CD4-positive, alpha-beta T cell treated with Interleukin-12 subunit alpha and Interleukin-12 subunit beta, for 1 hour (primary cell): ENCODE measurements around the gene FREM2.

Experiments
- DNase-seq: peaks from one replicate; pipeline ENCODE4 v3.0.0-alpha.2; 2020

Gene FREM2

DNA sequence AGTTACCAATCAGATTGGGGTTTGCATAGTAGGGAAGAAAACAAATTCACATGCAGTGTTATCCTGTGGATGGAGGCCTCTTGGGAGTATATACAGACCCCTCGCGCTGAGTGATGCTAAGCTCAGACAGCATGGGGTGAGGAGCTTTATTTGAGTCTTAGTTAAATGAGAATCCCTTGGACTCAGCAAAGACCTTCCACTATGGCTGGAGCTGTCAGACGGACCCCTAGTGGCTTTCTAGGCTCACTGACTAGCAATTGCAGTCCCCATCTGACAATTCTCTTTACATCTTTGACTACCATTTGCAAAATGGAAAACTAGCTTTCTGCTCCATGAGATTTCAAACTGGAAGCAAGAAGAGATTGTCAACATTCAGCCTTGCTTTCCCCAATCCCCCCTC is 213.3 kb downstream of the FREM2 start:
- DNase-seq = no peak

DNA sequence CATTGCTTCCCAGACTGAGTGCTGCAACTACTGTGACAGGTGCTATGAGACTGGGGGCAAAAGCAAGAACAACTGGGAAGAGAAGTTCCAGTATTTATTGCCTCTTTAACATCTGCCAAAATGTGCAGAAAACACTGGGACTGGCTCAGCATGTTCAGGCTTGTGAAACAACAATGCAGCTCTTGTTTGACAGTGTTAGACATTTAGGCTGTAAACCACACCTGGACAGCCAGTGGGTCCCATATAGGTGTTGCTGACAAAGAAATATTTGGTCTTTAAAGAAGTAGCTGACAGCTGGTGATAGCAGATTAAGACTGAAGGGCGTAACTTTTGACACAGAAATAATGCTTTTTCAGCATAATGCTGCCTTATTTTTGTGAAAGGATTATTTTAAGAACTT is 215.7 kb downstream of the FREM2 start:
- DNase-seq = no peak

DNA sequence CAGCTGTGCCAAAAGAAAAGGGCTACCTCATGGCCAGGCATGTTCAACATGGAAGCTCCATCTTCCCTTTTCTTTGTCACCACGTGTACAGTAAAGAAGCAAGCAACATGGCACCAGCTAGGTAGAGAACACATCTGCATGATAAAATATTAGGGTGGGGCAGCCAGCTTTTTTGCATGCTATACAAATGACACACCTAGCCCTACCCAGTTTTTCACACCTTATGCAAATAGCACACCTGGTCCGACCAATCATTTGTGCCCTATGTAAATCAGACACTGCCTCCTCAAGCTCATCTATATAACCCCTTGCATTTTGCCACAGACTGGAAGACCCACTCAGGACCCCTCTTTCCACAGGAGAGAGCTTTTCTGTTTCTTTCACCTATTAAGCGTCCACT is 218.2 kb downstream of the FREM2 start:
- no peak for DNase-seq

DNA sequence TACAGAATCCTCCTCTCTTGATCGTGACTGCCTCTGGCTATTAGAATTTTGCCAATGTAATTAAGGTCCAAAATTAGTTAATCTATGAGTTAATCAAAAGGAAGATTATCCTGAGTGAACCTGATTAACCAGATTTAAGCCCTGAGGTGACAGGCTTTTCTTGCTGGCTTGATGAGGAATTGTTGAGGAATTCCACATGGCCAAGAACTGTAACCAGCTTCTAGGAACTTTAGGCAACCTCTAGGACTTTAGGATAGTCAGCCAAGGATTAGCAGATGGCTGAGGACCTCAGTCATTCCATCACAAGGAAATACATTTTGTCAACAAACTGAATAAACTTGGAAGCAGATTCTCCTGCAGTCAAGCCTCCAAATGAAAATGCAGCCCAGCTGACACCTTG is 219.0 kb downstream of the FREM2 start:
- DNase-seq = no peak

DNA sequence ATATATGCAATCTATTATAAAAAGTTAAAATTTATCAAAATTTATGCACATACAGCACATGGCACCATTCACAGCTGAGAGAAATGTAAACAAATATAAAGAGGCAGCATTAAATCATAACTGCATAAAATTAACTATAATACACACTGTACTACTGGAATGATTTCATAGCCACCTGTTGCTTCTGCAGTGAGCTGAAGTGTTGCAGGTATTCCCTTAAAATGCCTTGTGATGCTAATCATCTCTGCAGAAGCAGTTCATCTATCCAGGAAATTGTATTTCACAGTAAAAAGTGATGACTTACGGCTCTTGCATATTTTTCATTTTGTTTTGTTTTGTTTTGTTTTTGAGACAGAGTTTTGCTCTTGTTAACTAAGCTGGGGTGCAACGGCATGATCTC is 221.7 kb downstream of the FREM2 start:
- DNase-seq = no peak

DNA sequence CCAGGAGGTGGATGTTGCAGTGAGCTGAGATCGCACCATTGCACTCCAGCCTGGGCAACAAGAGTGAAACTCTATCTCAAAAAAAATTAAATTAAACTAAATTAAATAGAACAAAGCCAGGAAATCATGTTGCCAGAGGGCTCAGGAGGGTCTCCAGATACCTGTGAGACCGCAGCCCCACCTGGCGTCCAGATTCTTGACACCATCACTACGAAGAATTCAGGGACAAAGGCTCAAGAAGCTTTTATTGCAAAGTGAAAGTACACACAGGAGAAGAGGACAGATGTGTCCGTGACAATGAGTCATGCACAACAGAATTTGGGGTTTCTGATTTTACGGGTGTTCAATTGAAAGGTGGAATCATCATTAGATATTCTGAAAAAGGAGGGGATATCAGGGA is 227.2 kb downstream of the FREM2 start:
- DNase-seq = no peak

DNA sequence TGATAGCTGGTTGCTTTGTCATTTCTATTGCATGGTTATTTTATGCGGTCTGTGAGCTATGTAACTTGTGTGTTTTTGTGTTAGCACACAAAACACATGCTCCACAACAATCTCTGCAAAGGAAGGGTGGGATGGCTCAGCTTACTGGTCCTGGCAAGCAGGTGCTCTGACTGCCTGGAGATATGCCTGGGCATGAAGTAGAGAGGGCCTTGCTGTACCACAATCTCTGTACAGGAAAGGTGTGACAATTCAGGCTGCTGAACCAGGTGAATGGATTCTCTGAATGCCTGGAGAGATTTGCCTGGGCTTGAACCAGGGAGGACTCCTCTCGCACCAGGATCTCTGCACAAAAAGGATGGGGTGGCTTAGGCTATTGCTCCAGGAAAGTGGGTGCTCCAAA is 234.2 kb downstream of the FREM2 start:
- no peak for DNase-seq

DNA sequence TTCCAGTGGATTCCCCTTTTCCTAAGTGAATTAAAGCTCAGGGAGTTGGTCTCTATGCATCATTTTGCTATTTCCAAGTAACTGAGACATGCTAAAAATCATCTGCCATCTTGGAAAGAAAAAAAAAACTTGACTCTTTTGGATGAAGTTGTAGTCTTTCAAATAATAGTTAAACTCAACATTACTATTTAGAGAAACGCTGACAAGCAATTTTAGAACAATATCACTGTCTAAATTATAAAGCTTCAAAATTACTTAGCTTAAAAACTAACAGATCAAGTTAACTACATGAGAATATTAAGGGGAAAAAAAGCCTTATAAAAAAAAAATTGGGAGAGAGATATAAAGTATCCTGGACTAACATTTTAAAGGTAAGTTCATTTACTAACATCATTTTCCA is 235.3 kb downstream of the FREM2 start:
- DNase-seq = no peak

DNA sequence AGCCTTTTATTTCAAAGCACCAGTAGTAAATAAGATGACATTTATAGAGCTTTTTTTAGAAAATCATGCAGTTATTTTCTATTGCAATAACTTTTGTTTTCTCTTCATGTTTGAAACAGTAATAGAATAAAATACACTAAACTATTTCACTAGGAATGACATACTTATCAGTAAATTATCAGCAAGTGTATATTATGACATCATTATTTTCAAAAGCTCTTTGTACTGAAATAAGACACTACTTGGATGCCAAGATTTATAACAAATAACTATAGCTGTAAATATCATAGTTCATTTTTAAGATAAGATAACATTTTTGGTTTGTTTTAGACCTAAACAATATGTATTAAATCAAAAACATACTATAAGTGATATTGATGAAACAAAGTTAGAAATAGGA is 246.9 kb downstream of the FREM2 start:
- DNase-seq = no peak
